B cell (primary cell): ENCODE results near the gene ZSCAN4. TPM values are rescaled to one million over a fixed set of nuclear protein-coding genes. Genes with fewer than 3 reads are reported as not detected.

Source experiments
- ATAC-seq: fragments of 200-7000 bp; cut with Tn5 transposase; one replicate; pipeline ENCODE4 v1.10.0; 2021; ENCODE audit warnings: low read depth, mild to moderate bottlenecking, moderate number of reproducible peaks, moderate library complexity
- CTCF ChIA-PET: fragments of 350-600 bp; sonication (Branson Sonifier 250); formaldehyde crosslinking; loops from one replicate; lab custom pipeline; 2021; ENCODE audit warnings: antibody characterized with exemption, inconsistent platforms; lab: Charles Lee
- POLR2A ChIA-PET: fragments of 350-600 bp; sonication (Branson Sonifier 250); formaldehyde crosslinking; loops from one replicate; lab custom pipeline; 2021; ENCODE audit warnings: antibody characterized with exemption; lab: Charles Lee
- DNase-seq: peaks from one replicate; pipeline ENCODE4 v3.0.0; 2013
- H2AFZ ChIP-seq: 2 replicates; pipeline ENCODE4 v1.6.1; 2012; ENCODE audit warnings: mild to moderate bottlenecking, low read depth, low read length; ENCODE audit not compliant: insufficient read depth, poor library complexity, severe bottlenecking
- H3K27ac ChIP-seq, 2 donors: 1 replicate in 1 of 2; 2 replicates in 1 of 2; pipeline ENCODE4 v1.5.1; 2012 to 2013; ENCODE audit warnings: low read length in 2 of 2, mild to moderate bottlenecking in 2 of 2, moderate library complexity in 1 of 2
- H3K27me3 ChIP-seq, 4 experiments: fragments of 200-600 bp in 1 of 4; sonication (generic) in 1 of 4; replicated peaks in 1 of 4; 1 replicate in 2 of 4; 2 replicates in 2 of 4; pipeline versions ENCODE4 v1.6.1 to v1.7.0; 2013 to 2016; ENCODE audit warnings: low read length in 3 of 4, mild to moderate bottlenecking in 2 of 4, mixed read lengths in 1 of 4, moderate library complexity in 1 of 4; ENCODE audit not compliant: insufficient read depth in 4 of 4, control insufficient read depth in 3 of 4; ENCODE audit errors: control extremely low read depth in 1 of 4
- H3K36me3 ChIP-seq, 2 experiments: replicated peaks in 1 of 2; 1 replicate in 1 of 2; 2 replicates in 1 of 2; pipeline versions ENCODE4 v1.6.1 to v1.7.1; 2013; ENCODE audit warnings: low read length in 1 of 2; ENCODE audit not compliant: insufficient read depth in 2 of 2, control insufficient read depth in 1 of 2; ENCODE audit errors: control extremely low read depth in 1 of 2, extremely low read depth in 1 of 2
- H3K4me1 ChIP-seq, 2 donors: fragments of 200-600 bp in 1 of 2; sonication (generic) in 1 of 2; 1 replicate in 1 of 2; 2 replicates in 1 of 2; pipeline versions ENCODE4 v1.5.1 to v1.6.1; 2013 to 2017; ENCODE audit warnings: low read length in 2 of 2; ENCODE audit not compliant: control insufficient read depth in 2 of 2, insufficient read depth in 2 of 2
- H3K4me2 ChIP-seq: replicated peaks from 2 replicates; pipeline ENCODE3; 2012; ENCODE audit warnings: mild to moderate bottlenecking, low read depth, low read length; ENCODE audit not compliant: poor library complexity, severe bottlenecking
- H3K4me3 ChIP-seq, 5 experiments: fragments of 200-600 bp in 1 of 5; sonication (generic) in 1 of 5; 1 replicate in 3 of 5; 2 replicates in 2 of 5; pipeline versions ENCODE4 v1.5.1 to v1.7.0; 2011 to 2016; ENCODE audit warnings: low read length in 4 of 5, mild to moderate bottlenecking in 4 of 5, low read depth in 2 of 5, control low read depth in 1 of 5, moderate library complexity in 1 of 5; ENCODE audit not compliant: insufficient read depth in 1 of 5; ENCODE audit errors: control extremely low read depth in 1 of 5, extremely low read depth in 1 of 5
- H3K79me2 ChIP-seq: fragments of 200-600 bp; sonication (generic); one replicate; pipeline ENCODE4 v1.6.0; 2016; ENCODE audit warnings: low read length; ENCODE audit not compliant: control insufficient read depth, insufficient read depth
- H3K9ac ChIP-seq: fragments of 200-600 bp; sonication (generic); 2 replicates; pipeline ENCODE4 v1.6.1; 2017; ENCODE audit warnings: mild to moderate bottlenecking, low read length, moderate library complexity
- H3K9me3 ChIP-seq, 3 donors: one replicate each; pipeline versions ENCODE4 v1.6.1 to v1.7.1; 2013; ENCODE audit warnings: low read length in 2 of 3; ENCODE audit not compliant: control insufficient read depth in 2 of 3, insufficient read depth in 1 of 3; ENCODE audit errors: control extremely low read depth in 1 of 3
- H4K20me1 ChIP-seq: 2 replicates; pipeline ENCODE4 v1.6.0; 2012; ENCODE audit warnings: mild to moderate bottlenecking, low read length; ENCODE audit not compliant: insufficient read depth, control insufficient read depth, poor library complexity, severe bottlenecking
- H3K27ac Mint-ChIP-seq: one replicate; pipeline ENCODE4 v1.8.0; 2021; ENCODE audit warnings: mixed read lengths
- H3K27me3 Mint-ChIP-seq: one replicate; pipeline ENCODE4 v1.8.0; 2021; ENCODE audit warnings: mixed read lengths
- H3K4me1 Mint-ChIP-seq: one replicate; pipeline ENCODE4 v1.8.0; 2021; ENCODE audit warnings: mixed read lengths
- H3K4me3 Mint-ChIP-seq: one replicate; pipeline ENCODE4 v1.8.0; 2021; ENCODE audit warnings: mixed read lengths
- H3K9me3 Mint-ChIP-seq: one replicate; pipeline ENCODE4 v1.8.0; 2022; ENCODE audit warnings: mixed read lengths; ENCODE audit not compliant: insufficient read depth
- CTCF ChIP-seq: fragments of 200-600 bp; IDR thresholded peaks from one replicate; pipeline ENCODE4 v1.8.0; 2022; ENCODE audit warnings: antibody characterized with exemption, mild to moderate bottlenecking
- EZH2 ChIP-seq: IDR thresholded peaks from 2 replicates; pipeline ENCODE4 v1.6.1; 2012; ENCODE audit warnings: borderline replicate concordance, low read depth, mild to moderate bottlenecking, moderate library complexity, low read length; ENCODE audit not compliant: insufficient read depth, poor library complexity, severe bottlenecking
- WGBS: methylation state at CpG from one replicate; pipeline ENCODE4 v1.1.5; 2013; ENCODE audit warnings: missing lambda C conversion rate; ENCODE audit not compliant: insufficient coverage; 5-methylcytosine and 5-hydroxymethylcytosine counted together
- intact Hi-C: fragments of 100-400 bp; cut with micrococcal nuclease; formaldehyde crosslinking; loops from one replicate; pipeline ENCODE4 v1.10.0; 2022
- polyA plus RNA-seq: library from polyadenylated mRNA; depleted of rRNA; stranded (reverse); fragments of >200 nt; gene quantifications from 2 replicates; pipeline ENCODE4 v1.2.3, GENCODE V29; 2012
- total RNA-seq, 2 donors: library from RNA; stranded (reverse); fragments of 120-200 nt in 1 of 2; gene quantifications; 1 replicate in 1 of 2; 2 replicates in 1 of 2; pipeline versions ENCODE4 v1.2.3 to v1.2.4, GENCODE V29; 2013 to 2022

ZSCAN4 gene
- total and polyA plus RNA-seq, 2 donors (not counting 1 experiment from before 2014, with no cell fraction given), result not detected

GRCh38 chr19:57719901-57720519, 51.3 kb downstream of the ZSCAN4 start:
- Histone ChIP-seq H3K4me3 (no peak overlapping the region), H3K4me2 (no peak overlapping the region), H3K9ac (no peak overlapping the region), H3K4me1 (no peaks in the 10 kb centered on the region), H3K9me3 (peaks cover 1 to 23% (median 18%) of the 10 kb centered on the region in 3 donors), H4K20me1 (no peaks in the 10 kb centered on the region), H3K27ac (no peak overlapping the region), H3K27me3 (no peaks in the 10 kb centered on the region), H3K79me2 (peaks cover 15% of the 10 kb centered on the region), H2AFZ (no peak overlapping the region), H3K36me3 (peaks cover 12 to 46% of the 10 kb centered on the region in 2 experiments)
- Mint-ChIP-seq H3K27ac (no peak overlapping the region), H3K27me3 (no peaks in the 10 kb centered on the region), H3K9me3 (peaks cover 12% of the 10 kb centered on the region), H3K4me3 (no peak overlapping the region), H3K4me1 (peaks cover 14% of the 10 kb centered on the region)
- 91% methylated on average over 3 of the region's 4 CpGs for WGBS
- POLR2A ChIA-PET, result no interaction called here
- ATAC-seq (no peak), DNase-seq (no peak)
- CTCF ChIA-PET, result no interaction called here
- intact Hi-C loops, result no loop called here
- no peak for TF ChIP-seq CTCF
- TF ChIP-seq EZH2, result no peak

- ChIA-PET CTCF (no interaction called here), POLR2A (no interaction called here)
- Histone ChIP-seq H3K9me3 (peaks cover 1 to 23% (median 18%) of the 10 kb centered on the region in 3 donors), H3K27ac (no peak overlapping the region), H3K36me3 (peaks cover 12 to 46% of the 10 kb centered on the region in 2 experiments), H3K9ac (no peak overlapping the region), H2AFZ (no peak overlapping the region), H3K4me2 (no peak overlapping the region), H3K79me2 (peaks cover 17% of the 10 kb centered on the region), H3K4me1 (no peaks in the 10 kb centered on the region), H3K27me3 (no peaks in the 10 kb centered on the region), H3K4me3 (no peak overlapping the region), H4K20me1 (no peaks in the 10 kb centered on the region)
- DNase-seq, result no peak
- TF ChIP-seq CTCF (no peak), EZH2 (no peak)
- WGBS, result 100% methylated on average over 9 of the region's 10 CpGs
- H3K9me3 Mint-ChIP-seq, result peaks cover 12% of the 10 kb centered on the region
- no peak overlapping the region for H3K4me3 Mint-ChIP-seq
- no peak overlapping the region for H3K27ac Mint-ChIP-seq
- no peaks in the 10 kb centered on the region for H3K27me3 Mint-ChIP-seq
- H3K4me1 Mint-ChIP-seq, result peaks cover 16% of the 10 kb centered on the region
- intact Hi-C loops, result no loop called here
- ATAC-seq, result no peak
Observed at GRCh38 chr19:57720878-57721277, 52.1 kb downstream of the ZSCAN4 start.
